Urothelium cell line (cell line): ENCODE results near the gene TUBA8.
"Not testable (repeated sequence)": the region's sequence is repeated elsewhere in the genome, so short reads cannot be mapped to it uniquely, and the experiment has no call there.

Experiments used
- DNase-seq: peaks from one replicate; pipeline ENCODE4 v3.0.0; 2011; ENCODE audit warnings: low spot score, mixed read lengths
- FAIRE-seq: peaks from 2 replicates; lab custom pipeline; 2011; peaks lifted over from hg19 to GRCh38; lab: Jason Lieb, UNC

Gene TUBA8

DNA sequence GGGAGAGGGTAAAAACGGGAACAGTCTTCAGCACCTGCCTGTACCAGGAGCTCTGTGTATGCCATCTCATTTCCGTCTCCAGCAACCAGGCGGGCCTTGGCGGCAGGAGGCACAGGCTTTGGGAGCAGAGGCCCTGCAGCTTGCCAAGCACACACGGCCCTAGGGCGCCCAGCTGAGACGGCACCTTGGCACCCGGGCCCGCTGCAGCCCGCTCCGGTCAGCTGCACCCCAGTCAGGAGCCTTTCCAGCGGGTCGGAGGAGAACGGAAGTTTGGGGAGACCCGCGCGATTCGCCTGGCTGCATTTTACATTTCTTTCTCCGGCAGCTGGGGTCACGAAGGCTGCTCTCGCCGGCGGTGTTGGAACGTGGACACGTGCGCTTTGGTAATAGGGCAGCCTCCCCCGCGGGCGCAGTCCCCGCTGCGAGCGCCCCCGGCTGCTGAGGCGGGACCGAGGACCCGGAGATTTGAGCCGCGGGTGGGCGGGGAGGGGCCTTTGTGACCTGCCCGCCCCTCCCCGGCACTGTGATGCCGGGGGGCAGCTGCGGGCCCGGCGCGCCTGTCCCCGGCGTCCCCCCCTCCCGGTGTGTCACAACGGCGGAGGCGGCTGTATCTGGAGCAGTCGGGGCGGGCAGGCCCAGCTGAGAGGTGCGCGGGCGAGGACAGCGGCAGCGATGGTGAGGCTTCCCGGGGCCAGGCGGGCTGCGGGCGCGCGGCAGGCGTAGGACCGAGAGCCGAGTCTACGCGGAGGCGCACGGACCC lies at the start of gene TUBA8:
Gene TUBA8, plus strand, starts transcription at position 616 of the 760 bp plus-strand sequence. Its CDS starts 57 bp downstream, at position 673.
- no peak for FAIRE-seq
- DNase-seq: no peak

DNA sequence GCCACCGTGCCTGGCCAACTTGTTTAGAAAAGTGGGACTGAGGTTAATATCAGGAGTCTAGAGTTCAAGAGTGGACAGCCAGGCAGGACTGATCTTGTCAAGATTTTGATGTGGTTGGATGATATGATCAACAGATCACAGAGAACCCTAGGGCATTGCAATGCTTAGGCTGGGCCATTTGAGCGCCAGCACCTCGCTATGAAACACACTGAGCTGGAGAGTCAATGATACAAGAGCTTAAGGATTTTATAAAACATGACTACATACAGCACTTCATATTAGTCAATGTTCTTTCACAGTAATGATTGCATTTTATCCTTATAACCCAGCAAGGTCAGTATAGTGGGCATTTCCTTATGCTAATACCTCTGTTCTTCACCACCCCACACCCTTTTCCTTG lies 48.2 kb upstream of the TUBA8 start:
- no peak for DNase-seq
- no peak for FAIRE-seq

DNA sequence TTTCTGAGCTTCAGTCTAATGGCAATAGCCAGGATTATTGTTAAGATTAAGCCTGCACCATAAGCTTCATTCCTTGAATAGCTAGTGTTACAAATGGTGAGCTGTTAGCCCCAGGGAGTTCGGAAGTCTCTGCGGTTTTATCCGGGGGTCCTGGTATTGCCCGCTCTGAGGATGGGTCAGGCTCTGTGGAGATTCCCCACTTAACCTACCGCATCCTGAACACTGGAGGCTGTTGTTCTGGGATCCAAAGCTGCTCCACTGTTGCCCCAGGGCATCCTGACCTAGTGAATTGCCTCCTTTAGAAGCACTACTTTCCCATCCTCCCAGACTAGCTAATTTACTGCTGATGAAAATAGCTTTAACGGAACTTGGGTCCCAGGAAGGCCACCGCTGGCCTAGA lies 47.3 kb upstream of the TUBA8 start:
- FAIRE-seq (no peak), DNase-seq (no peak)

DNA sequence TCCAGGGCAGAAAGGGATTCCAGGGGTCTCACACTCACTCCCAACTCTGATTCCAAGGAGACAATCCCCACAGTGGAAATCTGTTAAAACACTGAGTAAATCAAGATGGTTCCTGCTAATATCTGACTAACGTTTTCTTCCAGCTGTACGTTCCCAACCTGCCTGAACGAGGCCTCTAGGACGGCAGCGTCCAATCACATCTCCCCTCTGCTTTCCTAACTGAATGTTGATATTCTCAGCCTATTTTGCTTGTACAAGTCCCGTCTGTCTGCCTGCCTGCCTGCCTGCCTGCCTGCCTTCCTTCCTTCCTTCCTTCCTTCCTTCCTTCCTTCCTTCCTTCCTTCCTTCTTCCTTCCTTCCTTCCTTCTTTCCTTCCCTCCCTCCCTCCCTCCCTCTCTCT lies 46.9 kb upstream of the TUBA8 start:
- not testable (repeated sequence) for FAIRE-seq, DNase-seq

DNA sequence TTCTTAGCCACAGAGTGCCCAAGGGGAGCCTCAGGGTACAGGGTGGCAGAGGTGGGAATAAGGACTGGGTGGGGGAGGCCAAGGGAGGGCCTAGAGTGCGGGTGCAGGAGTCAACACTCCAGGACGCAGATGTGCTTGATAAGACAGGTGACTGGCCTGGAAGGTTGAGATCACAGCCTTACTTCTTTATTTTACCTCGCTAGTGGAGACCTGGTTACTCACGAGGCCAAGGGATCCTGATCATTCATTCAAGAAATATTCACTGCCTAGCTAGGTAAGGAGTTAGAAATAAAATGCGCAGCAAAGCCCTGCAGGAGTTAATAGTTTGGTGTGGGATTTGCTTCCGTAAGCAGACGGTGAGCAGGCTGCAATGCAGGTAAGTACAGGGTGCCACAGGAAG lies 46.0 kb upstream of the TUBA8 start:
- DNase-seq: no peak
- no peak for FAIRE-seq

DNA sequence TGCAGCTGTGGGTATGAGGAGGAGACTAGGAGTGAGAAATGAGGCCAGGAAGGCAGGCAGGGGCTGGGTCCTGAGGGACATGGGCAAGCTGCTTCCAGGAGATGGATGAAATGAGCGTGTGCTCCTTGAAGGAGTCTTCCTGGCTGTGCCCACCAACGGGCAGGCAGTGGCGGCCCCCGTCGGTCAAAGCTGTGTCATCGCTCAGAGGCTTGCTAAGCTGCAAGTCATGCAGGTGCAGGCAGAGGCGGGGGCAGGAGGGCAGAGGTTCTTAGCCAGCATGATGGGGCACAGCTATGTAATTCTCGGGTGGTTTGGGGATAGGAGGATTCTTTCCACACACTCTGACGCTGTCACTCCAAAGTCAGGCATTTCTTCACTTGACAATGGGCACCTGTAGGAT lies 45.4 kb upstream of the TUBA8 start:
- FAIRE-seq (no peak), DNase-seq (no peak)

DNA sequence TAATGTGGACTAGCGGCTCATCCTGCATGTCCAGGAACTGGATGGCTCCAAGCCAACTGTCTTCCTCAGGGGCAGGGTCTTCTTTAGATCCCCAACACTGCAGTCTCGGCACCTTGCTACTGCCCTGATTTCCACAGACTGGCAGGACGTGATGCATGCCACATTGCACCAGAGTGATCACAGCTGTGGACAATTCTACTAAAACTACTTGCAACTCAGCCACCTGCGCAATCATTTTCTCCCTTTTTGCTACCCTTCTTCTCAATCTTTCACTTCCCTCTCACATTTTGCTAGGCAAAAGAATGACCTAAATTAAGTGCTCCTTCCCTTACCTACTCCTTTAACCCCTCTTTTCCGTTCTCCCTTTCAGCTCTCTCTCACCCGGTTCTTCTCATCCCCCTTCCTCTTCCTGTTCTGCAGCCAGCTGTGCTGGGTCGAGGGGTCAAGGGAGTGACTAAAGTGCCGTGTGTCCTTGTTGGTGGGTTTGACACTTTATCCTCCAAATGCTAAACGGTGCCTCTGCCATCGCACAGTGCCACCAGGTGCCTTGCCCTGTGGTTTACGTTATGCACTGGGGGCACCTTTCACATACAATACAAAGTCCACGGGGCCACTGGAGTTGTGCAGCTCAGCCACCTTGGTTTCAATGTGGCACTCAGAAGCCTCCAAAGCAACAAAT lies 44.3 kb upstream of the TUBA8 start:
- DNase-seq (no peak), FAIRE-seq (no peak)

DNA sequence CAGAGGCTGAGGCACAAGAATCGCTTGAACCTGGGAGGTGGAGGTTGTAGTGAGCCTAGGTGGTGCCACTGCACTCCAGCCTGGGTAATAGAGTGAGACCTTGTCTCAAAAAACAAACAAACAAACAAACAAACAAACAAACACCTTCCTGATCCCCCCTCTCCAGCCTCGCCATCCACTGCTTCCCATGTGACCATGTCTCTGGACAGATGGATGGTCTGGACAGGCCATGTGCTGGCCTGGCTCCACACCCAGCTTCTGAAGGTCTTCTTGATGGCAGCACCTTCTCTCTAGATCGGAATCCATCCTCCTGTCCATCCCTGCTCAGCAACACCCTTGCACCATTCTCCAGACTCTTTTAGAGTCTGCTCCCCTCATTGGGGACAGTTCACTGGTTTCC lies 43.5 kb upstream of the TUBA8 start:
- DNase-seq: no peak
- FAIRE-seq: no peak

DNA sequence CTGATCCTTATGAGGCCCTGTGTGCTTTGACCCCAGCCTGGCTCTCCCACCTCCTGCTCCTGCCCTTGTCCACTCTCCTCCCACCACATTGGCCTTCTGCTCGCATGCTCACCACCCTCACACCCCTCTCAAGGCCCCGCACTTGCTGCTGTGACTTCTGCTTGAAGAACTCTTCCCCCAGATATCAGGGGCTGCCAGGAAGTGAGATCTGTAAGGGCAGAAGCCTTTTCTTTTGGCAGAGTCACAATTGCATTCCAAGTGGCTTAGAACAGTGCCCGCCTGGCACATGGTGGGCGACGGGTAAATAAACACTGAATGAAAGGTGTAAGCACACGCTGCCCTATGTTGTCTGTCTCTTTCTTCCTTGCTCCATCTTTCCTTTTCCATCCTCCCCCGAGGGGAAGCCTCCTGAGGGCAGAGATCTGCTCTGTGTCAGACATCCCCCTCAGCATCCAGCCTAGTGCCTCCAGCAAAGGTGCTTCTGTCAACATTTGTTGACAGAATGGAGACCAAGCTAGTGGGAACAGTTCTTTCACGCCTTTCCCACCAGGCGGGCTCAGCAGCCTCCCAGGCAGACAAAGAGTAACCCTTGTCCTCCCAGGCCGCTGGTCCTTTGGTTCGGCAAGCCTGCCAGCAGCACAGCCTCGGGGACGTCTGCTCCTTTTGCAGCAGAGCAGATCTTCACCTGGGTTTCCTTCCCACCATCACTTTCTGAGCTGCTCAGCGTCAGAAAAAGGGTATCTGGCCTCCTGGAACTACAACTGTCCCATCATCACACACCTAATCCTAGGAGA lies 42.9 kb upstream of the TUBA8 start:
- FAIRE-seq (no peak), DNase-seq (no peak)

DNA sequence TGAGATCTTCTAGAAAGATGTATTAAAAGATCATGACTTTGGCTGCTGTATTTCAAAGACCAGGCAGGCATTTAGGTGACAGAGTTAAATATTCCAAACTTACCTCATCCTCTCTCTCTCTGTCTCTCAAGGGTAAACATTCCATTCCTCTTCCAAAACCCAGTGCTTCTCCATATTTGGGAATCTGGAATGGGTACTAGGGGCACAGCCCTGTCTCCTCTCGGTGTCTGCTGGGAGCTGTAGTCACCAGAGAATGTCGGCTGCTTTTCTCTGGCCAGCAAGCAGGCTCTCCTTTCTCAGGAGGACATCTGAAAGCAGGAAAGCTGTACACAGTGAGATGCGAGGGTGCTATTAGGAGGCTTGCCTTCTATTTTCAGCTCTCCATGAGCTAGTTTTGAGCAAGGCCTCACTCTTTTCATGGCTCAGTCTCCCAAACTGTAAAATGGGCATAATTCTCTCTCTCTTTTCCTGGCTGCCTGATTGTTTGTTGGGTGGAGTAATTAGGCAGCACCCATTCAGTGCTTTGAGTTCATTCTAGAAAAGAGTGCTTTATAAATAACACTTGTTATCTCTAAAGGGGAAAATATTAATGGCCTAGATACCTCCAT lies 42.1 kb upstream of the TUBA8 start:
- DNase-seq: no peak
- no peak for FAIRE-seq

DNA sequence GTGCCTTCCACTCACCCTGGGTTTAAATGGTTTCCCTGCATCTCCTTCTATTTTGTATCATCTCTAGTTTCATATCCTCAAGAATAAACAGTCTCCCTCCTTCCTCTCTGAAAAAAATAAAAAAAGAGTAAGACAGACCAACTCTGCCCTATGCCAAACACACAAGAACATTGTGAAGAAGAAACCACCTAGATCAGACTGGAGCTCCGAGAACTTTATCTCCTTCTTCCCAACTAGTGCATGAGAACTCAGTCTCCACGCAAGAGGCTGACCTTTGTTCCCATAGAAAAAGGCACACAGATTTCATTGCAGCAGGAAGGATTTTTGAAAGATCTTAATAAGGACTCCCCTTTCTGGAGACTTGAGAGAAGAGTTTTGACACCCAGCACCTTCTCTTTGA lies 41.6 kb upstream of the TUBA8 start:
- DNase-seq (no peak), FAIRE-seq (no peak)

DNA sequence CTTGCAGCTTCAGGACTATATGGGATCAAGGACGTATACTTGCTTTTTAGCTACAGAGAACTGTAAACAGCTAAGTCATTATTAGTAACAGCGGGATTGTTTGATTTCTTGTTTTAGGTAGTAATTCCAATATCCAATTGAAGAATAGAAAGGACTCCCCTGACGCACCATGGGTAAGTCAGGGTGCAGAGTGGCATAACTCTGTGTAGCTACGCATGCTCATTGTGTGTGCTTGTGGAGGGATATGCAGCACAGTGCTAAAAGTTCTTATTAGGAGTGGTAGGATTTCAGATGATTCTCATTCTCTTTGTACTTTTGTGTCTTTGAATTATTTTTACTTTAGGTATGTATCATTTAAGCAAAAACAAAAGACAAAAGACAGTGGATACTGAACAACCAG lies 40.6 kb upstream of the TUBA8 start:
- FAIRE-seq: no peak
- no peak for DNase-seq

DNA sequence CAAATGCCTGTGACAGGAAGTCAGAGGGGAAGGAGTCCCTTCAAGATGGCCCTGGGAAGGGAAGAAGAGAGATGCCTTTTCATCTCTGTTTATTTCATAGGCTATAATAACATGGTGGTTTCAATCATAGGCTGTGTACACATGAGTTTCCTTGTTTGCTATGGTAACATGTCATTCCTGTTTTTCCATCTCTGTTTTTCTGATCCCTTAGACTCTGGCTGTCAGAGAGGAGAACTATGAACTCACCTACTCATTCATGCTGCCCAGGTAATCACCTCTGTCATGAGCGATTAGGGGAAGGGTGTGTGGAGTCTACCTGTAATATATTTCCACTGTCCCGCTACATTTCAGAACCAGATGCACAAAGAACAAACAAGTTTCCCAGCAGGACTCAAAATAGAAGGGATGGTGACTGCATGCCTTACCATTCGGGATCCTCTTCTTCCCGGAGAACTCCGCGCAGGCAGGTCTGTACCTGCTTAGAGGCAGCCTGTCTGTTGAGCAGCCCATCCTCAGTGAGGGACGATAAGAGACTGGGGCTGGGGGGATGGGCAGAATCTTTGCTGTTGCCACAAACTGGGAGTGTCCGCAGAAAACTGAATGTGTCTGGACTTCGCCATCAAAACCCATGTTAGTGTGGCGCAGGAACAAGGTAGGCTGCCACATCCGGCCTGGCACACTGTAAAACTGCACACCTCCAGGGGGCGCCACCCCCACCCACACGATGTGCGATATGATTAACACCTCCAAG lies 39.9 kb upstream of the TUBA8 start:
- no peak for FAIRE-seq
- no peak for DNase-seq

DNA sequence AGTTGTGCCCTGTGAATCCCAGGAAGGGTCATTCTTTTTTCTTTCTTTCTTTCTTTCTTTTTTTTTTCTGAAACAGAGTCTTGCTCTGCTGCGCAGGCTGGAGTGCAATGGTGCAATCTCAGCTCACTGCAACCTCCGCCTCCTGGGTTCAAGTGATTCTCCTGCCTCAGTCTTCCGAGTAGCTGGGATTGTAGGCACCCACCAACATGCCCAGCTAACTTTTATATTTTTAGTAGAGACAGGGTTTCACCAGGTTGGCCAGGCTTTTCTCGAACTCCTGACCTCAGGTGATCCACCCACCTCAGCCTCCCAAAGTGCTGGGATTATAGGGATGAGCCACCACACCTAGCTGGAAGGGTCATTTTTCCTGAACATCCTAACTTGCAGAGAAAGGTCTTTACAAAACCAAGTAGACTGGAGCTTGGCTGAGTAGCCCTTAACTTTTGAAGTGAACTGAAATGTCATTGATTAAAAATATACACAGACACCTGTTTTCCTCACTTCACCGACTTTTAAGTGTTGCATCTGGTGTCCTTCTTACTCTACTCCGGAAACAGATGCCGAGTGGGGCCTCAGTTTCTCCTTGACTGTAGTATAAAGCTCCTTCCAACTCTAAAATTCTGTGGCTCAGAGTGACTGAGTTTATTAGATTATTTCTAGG lies 39.2 kb upstream of the TUBA8 start:
- not testable (repeated sequence) for FAIRE-seq, DNase-seq

DNA sequence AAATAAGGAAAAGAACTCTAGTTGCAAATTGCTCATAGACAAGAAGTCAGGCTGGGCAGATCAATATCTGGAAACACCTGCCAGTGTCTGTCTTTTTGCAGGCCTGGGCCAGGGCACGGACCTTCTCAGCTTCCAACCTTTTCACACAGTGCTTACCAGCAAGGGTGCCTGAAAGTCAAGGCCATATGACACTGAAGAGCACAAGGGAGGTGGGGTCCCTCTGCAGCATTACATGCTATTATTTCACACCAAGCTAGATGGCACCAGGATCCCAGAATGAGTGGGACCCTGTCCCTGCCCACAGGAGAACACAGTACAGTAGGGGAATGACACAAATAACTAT lies 38.7 kb upstream of the TUBA8 start:
- FAIRE-seq (no peak), DNase-seq (no peak)

DNA sequence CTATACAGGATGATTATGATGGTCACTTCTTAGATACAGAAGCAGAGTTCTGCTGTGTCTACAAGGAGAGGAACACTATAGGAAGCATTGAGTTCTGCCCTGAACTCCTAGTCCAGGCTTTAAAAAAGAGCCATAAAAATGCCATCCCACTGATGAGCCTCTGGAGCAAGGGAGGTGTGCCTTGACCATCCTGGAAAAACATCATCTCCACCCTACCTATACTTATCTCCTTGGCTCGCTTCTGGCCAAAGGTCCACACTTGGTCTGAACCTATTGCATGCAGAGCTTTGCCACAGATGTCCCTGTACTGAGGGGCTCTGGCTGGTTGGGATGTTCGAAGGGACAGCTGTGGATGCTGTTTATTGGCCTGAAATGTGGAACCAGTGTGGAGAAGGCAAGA lies 37.1 kb upstream of the TUBA8 start:
- FAIRE-seq (no peak), DNase-seq (no peak)

DNA sequence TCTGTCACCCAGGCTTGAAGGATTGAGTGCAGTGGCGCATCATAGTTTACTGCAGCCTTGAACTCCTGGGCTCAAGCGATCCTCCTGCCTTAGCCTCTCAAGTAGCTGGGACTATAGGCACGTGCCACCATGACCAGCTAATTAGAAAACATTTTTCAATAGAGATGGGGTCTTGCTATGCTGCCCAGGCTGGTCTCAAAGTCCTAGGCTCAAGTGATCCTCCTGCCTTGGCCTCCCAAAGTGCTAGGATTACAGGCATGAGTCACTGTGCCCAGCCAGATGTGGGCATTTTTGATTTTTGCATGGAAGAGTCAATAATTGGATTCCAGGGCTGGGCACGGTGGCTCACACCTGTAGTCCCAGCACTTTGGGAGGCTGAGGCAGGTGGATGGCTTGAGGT lies 36.7 kb upstream of the TUBA8 start:
- FAIRE-seq, DNase-seq: not testable (repeated sequence)

DNA sequence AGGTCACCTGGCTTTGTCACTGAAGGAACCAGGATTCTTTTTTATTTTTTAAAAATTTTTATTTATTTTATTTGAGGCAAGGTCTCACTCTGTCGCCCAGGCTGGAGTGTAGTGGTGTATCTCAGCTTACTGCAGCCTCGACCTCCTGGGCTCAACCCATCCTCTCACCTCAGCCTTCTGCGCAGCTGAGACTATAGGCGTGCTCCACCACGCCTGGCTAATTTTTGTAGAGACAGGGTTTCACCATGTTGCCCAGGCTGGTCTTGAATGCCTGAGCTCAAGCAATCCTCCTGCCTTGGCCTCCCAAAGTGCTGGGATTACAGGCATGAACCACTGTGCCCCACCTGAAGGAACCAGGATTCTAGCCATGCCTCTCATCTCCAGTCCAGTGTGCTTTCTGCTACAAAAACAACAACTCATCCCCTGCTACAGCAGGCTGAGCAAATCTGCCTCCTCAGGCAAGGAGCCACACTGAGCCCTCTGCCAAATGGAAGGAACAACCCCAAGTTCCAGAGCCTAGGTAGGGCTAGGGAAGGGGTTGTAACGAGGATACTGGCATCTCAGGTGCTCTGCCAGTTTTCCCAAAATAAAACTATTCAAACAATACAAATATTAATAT lies 35.4 kb upstream of the TUBA8 start:
- no peak for FAIRE-seq

DNA sequence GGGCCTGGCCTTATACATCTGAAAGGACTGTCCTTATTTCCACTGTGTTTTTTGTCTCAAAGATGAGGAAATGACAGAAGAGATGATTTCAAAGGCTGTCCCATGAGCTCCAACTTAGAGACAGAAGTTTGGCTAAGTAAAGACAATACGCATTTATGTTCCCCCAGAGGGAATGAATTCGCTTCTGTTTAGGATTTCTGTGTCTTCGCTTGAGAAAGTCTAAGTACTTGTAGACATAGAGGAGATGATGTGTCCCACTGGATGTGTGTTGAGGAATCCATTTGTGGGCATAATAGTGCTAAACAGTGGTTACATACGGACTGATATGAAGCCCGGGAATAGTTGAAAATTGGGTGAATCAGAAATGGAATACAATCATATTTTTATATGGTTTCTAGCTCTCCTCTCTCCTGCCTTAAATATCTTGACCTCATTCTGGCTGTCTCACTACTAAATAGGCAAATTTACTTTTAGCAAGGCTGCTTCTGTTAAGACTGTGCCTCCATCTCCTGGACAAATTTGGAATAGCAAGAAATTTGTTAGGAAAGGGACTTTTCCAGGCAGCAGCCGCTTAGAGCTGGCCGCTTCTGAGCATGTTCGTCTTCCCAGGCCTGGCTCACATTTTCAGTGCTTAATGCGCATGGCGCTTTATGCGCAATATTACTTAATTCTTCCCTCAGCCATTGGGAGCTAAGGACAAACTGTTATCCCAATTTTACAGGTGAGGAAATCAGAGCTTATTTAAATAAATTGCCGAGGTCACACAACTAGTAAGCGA lies 34.7 kb upstream of the TUBA8 start:
- no peak for FAIRE-seq
- peak; percentile 52 for DNase-seq

More for the DNA sequence above, 35.4 kb upstream of the TUBA8 start:
- DNase-seq: no peak
